Activated CD4-positive, alpha-beta T cell treated with anti-CD3 and anti-CD28 coated beads, Interleukin-2, amount 10 ng/mL, durations not matched to agents 24 days and 14 days (primary cell): ENCODE data around the gene TRIO. TPM values are rescaled to one million over a fixed set of nuclear protein-coding genes. Genes with fewer than 3 reads are reported as not detected.

Experiments
- DNase-seq: peaks from one replicate; pipeline ENCODE4 v3.0.0; 2022
- H3K27ac Mint-ChIP-seq: one replicate; pipeline ENCODE4 v1.8.0; 2022; ENCODE audit warnings: mild to moderate bottlenecking, mixed read lengths
- H3K27me3 Mint-ChIP-seq: one replicate; pipeline ENCODE4 v1.8.0; 2022; ENCODE audit warnings: mixed read lengths
- H3K36me3 Mint-ChIP-seq: one replicate; pipeline ENCODE4 v1.8.0; 2022; ENCODE audit warnings: low read depth, mild to moderate bottlenecking, mixed read lengths
- H3K4me1 Mint-ChIP-seq: one replicate; pipeline ENCODE4 v1.8.0; 2021; ENCODE audit warnings: mixed read lengths
- H3K4me3 Mint-ChIP-seq: one replicate; pipeline ENCODE4 v1.8.0; 2022; ENCODE audit warnings: mild to moderate bottlenecking, moderate library complexity, mixed read lengths
- H3K9me3 Mint-ChIP-seq: one replicate; pipeline ENCODE4 v1.8.0; 2021; ENCODE audit warnings: mixed read lengths
- intact Hi-C: fragments of 100-400 bp; cut with micrococcal nuclease; formaldehyde crosslinking; loops from one replicate; pipeline ENCODE4 v1.15.1; 2023
- total RNA-seq: library from RNA; stranded (reverse); gene quantifications from 2 replicates; pipeline ENCODE4 v1.2.3, GENCODE V29; 2022

The TRIO gene
- total RNA-seq, 1 donor from 2014 or later: 14.0 TPM

DNA sequence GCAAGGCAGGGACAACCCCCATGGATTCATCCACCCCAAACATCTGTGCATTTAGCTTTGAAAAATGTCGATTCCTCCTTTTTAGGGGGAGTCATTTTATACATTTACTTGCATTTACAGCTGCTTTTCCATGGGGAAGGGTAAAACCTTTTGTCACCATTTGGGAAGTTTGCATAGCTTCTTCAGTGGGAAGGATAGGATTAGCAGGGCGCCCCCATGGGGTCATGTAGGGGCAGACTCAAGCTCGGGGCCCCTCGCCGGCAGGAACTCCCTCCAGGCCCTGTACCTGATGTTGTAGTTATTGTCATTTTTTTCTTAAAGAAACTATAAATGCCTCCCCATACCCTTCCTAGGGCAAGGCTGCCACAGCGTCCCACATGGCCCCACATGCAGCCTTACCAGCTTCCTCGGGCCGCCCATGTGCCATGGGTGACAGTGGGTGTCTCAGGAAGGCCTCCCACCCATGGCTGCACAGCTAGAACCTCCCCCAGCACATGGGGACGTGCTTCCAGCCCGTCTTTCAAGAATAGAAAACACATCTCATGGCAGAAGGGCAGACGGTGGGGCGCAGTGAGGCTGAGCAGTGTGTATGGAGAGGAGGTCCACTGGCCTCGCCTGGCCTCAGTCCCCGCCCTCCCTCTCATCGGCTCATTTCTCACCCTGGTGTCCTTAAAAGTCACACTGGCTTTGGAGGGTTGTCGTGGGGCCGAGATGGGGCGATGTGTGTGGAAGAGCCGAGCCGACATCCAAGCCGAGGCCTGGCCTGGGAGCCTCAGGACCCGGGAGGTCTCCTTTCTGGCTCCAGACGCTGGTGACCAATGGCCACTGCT, 362.4 kb downstream of the TRIO start:
- intact Hi-C loops: no loop called here
- Mint-ChIP-seq H3K36me3 (no peaks in the 10 kb centered on the region), H3K4me1 (no peaks in the 10 kb centered on the region), H3K27ac (no peak overlapping the region), H3K9me3 (no peaks in the 10 kb centered on the region), H3K4me3 (no peak overlapping the region), H3K27me3 (no peaks in the 10 kb centered on the region)
- DNase-seq: no peak

DNA sequence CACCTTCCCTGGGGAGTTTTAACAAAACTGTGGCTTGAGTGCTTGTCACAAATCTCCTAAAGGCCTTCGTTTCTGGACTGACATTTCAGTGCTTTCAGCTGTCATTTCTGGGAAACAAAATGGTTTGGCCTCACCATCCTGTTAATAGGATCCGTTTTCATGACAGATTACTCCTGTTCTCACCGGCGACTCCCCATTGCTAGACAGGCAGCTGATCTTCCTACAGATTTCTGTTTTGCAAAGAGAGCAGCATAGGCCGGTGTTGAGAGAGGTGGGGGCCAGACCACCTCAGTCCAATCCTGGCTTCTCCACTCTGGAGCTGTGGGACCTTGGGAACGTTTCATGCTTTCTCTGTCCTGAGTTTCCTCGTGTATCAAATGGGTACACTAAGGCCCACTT, 363.0 kb downstream of the TRIO start:
- H3K4me1 Mint-ChIP-seq: no peaks in the 10 kb centered on the region
- DNase-seq: no peak
- H3K4me3 Mint-ChIP-seq: no peak overlapping the region
- intact Hi-C loops: no loop called here
- H3K27ac Mint-ChIP-seq: no peak overlapping the region
- no peaks in the 10 kb centered on the region for H3K36me3 Mint-ChIP-seq
- H3K9me3 Mint-ChIP-seq: no peaks in the 10 kb centered on the region
- no peaks in the 10 kb centered on the region for H3K27me3 Mint-ChIP-seq

DNA sequence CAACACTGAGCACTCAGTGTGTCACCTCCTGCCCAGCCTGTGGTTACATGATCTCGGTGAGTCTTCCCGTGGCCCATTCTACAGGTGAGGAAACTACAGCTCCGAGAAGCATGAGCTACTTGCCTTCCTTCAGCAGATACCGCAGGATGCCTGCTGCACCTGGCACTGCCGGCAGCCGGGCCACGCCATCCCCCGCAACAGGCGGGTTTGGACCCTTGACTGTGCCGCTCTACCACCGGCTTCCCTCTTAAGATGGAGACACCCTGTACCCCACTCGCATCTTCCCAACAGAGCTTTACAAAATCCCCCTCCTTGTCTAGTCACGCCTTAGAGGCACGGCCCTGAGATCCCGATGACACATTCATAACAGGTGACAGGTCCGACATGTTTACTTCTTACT, 363.5 kb downstream of the TRIO start:
- Mint-ChIP-seq H3K4me3 (no peak overlapping the region), H3K4me1 (no peaks in the 10 kb centered on the region), H3K27me3 (no peaks in the 10 kb centered on the region), H3K9me3 (no peaks in the 10 kb centered on the region), H3K36me3 (no peaks in the 10 kb centered on the region), H3K27ac (no peak overlapping the region)
- no peak for DNase-seq
- intact Hi-C loops: no loop called here

DNA sequence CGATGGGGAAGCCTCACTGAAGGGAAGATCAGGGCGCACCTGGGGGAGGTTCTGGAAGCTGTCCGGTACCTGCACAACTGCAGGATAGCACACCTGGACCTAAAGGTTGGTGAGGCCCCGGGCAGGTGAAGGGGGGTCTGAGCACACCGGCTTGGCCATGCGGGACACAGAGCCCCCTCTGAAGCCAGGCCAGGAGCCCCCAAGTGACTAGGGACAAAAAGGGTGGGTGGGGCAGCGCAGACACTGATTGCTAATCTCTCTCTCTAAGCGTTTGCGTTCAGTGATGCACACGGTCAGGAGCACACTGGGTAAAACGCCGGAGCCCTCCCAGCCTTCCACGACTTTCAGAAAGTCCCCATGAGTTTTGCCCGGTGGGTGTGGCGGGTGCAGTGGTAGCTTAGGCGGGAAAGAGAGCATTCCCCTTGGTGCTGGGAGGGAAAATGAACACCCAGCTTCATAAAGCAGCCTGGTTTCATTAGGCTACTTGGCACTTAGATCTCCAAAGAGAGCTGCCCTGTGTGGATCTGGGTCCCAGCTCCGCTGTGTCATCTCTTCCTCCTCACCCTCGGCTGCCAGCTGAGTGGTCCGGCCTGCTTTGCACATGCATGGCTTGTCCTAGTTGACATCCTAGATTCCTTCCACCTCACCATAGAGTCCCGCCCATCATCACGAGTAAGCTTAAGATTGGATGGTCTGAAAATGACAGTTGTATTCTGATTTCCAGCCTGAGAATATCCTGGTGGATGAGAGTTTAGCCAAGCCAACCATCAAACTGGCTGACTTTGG, 364.2 kb downstream of the TRIO start:
- H3K27me3 Mint-ChIP-seq: no peaks in the 10 kb centered on the region
- no peaks in the 10 kb centered on the region for H3K36me3 Mint-ChIP-seq
- H3K27ac Mint-ChIP-seq: no peak overlapping the region
- DNase-seq: no peak
- H3K4me1 Mint-ChIP-seq: no peaks in the 10 kb centered on the region
- no peaks in the 10 kb centered on the region for H3K9me3 Mint-ChIP-seq
- no peak overlapping the region for H3K4me3 Mint-ChIP-seq
- intact Hi-C loops: no loop called here

DNA sequence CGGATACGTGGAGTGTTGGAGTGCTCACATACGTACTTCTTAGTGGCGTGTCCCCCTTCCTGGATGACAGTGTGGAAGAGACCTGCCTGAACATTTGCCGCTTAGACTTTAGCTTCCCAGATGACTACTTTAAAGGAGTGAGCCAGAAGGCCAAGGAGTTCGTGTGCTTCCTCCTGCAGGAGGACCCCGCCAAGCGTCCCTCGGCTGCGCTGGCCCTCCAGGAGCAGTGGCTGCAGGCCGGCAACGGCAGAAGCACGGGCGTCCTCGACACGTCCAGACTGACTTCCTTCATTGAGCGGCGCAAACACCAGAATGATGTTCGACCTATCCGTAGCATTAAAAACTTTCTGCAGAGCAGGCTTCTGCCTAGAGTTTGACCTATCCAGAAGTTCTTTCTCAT, 364.9 kb downstream of the TRIO start:
- H3K4me1 Mint-ChIP-seq: no peaks in the 10 kb centered on the region

DNA sequence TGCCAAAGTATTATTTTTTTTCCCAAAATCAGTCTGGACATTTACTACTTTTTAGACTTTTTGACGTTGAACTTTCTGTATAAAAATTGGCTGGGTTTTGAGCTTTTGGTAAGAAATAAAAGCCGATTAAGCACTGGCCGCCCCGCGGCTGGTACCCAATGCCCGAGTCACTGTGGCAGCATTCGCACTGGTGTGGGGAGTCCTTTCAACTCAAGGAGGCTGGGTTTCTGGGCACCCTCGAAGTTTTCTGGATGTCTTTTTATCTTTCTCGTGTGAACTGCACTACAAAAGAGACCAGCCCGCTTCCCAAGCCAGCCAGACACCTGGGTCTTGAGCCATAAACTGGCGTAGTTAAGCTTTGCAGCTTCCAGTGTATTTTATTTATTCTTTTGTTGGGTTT, 366.4 kb downstream of the TRIO start:
- Mint-ChIP-seq H3K9me3 (no peaks in the 10 kb centered on the region), H3K36me3 (no peaks in the 10 kb centered on the region), H3K27me3 (peaks cover 2% of the 10 kb centered on the region), H3K4me3 (no peak overlapping the region), H3K27ac (no peak overlapping the region), H3K4me1 (no peaks in the 10 kb centered on the region)
- intact Hi-C loops: no loop called here
- no peak for DNase-seq

More for the DNA sequence above, 364.9 kb downstream of the TRIO start:
- H3K9me3 Mint-ChIP-seq: no peaks in the 10 kb centered on the region
- DNase-seq: no peak
- peaks cover 2% of the 10 kb centered on the region for H3K27me3 Mint-ChIP-seq
- H3K36me3 Mint-ChIP-seq: no peaks in the 10 kb centered on the region
- no peak overlapping the region for H3K4me3 Mint-ChIP-seq
- intact Hi-C loops: no loop called here
- no peak overlapping the region for H3K27ac Mint-ChIP-seq

DNA sequence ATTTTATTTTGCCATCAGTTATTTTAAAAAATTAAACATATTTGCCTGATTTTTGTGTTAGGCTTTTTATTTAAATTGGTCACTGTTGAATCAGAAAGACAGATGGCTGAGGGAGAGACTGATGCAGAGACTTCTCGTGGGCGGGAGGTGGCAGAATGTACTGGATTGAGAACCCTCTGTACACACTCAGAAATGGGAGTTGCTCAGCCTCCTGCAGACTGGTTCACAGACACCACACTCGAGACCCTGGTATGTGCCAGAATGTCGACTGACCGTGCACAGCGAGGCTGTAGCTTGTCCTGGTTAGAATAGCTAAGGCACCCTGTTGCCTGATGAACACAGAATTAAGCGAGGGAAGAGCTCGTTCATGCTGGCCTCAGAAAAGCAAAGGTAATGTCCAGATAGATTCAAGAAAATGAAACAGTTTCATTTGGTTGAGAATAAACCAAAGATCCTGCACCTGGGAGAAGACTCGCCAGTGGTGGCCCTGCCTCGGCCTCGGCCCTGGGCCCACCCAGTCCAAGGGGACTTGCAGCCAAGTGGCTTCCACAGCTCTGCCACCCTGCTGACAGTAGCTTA, 367.1 kb downstream of the TRIO start:
- no peak overlapping the region for H3K4me3 Mint-ChIP-seq
- intact Hi-C loops: no loop called here

DNA sequence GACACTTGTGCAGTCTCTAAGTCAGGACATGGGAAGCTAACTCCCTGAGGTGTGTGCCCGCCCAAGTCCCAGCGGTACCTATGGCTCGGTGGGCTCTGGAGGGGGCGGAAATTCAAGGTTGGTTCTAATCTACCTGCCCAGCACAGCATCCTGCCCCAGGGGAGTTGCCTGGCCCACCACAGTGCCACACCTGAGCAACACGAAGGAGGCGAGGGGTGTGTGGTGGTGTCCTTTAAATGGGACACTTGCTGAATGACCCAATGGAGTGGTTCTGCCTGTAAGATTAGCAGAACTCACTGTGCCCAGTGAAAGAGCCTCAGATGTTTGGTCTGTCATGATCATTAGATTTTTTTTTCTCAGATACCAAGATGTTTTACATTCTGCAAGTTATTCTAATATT, 367.7 kb downstream of the TRIO start:
- Mint-ChIP-seq H3K4me3 (no peak overlapping the region), H3K36me3 (no peaks in the 10 kb centered on the region), H3K9me3 (peaks cover 3% of the 10 kb centered on the region), H3K27me3 (peaks cover 4% of the 10 kb centered on the region), H3K27ac (no peak overlapping the region), H3K4me1 (no peaks in the 10 kb centered on the region)
- DNase-seq: no peak
- intact Hi-C loops: no loop called here

More for the DNA sequence above, 367.1 kb downstream of the TRIO start:
- Mint-ChIP-seq H3K27ac (no peak overlapping the region), H3K36me3 (no peaks in the 10 kb centered on the region), H3K27me3 (peaks cover 2% of the 10 kb centered on the region), H3K4me1 (no peaks in the 10 kb centered on the region), H3K9me3 (no peaks in the 10 kb centered on the region)
- DNase-seq: no peak

DNA sequence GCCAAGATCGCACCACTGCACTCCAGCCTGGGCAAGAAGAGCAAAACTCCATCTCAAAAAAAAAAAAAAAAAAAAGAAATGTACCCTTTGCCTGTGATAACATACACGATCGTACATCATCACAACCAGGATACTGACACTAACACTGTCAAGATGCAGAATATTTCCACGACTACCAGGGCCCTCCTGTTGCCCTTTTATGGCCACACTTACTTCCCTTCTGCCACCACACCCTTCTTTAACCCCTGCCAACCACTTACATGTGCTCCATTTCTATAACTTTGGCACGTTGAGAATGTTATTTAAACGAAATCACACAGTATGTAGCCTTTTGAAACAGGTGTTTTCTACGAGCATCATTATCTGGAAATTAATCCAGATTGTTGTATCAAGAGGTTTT, 369.4 kb downstream of the TRIO start:
- intact Hi-C loops: no loop called here
- peaks cover 4% of the 10 kb centered on the region for H3K27me3 Mint-ChIP-seq
- no peak for DNase-seq
- H3K9me3 Mint-ChIP-seq: peaks cover 4% of the 10 kb centered on the region
- no peaks in the 10 kb centered on the region for H3K4me1 Mint-ChIP-seq
- no peak overlapping the region for H3K27ac Mint-ChIP-seq
- no peak overlapping the region for H3K4me3 Mint-ChIP-seq
- H3K36me3 Mint-ChIP-seq: no peaks in the 10 kb centered on the region

DNA sequence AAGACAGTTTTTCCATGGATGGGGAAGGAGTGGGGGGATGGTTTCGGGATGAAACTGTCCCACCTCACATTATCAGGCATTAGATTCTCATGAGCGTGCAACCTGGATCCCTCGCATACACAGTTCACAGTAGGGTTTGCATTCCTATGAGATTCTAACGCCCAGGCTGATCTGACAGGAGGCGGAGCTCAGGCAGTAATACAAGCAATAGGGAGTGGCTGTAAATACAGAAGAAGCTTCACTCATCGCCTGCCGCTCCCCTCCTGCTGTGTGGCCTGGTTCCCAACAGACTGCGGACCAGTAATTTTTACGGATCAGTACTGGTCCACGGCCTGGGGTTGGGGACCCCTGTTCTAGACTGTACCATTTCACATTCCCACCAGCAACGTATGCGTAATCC, 370.1 kb downstream of the TRIO start:
- DNase-seq: no peak
- Mint-ChIP-seq H3K9me3 (peaks cover 4% of the 10 kb centered on the region), H3K4me3 (no peak overlapping the region), H3K4me1 (no peaks in the 10 kb centered on the region), H3K27ac (no peak overlapping the region), H3K36me3 (no peaks in the 10 kb centered on the region), H3K27me3 (peaks cover 4% of the 10 kb centered on the region)
- intact Hi-C loops: no loop called here

DNA sequence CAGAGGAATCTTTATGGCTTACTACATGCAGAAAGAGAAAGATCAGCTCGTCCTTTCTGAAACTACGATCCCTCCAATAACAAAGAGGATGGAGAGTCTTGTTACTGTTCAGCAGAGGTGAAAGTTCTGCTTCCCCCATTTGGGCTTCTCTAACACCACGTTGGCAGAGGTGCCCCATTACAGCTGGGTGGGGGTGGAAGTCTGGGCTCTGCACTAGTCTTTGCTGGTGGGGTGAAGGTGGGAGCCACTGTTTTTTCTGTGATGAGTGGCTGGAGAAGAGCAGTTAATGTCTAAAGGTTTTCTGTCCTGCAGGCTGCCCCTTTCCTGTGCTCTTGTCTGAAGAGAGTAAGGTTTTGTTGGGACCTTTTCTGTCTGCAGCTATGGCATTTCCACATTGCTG, 373.8 kb downstream of the TRIO start:
- no peak overlapping the region for H3K27ac Mint-ChIP-seq
- intact Hi-C loops: no loop called here
- H3K4me3 Mint-ChIP-seq: no peak overlapping the region
- no peaks in the 10 kb centered on the region for H3K36me3 Mint-ChIP-seq
- H3K4me1 Mint-ChIP-seq: no peaks in the 10 kb centered on the region
- peaks cover 4% of the 10 kb centered on the region for H3K27me3 Mint-ChIP-seq
- DNase-seq: no peak
- H3K9me3 Mint-ChIP-seq: peaks cover 4% of the 10 kb centered on the region

DNA sequence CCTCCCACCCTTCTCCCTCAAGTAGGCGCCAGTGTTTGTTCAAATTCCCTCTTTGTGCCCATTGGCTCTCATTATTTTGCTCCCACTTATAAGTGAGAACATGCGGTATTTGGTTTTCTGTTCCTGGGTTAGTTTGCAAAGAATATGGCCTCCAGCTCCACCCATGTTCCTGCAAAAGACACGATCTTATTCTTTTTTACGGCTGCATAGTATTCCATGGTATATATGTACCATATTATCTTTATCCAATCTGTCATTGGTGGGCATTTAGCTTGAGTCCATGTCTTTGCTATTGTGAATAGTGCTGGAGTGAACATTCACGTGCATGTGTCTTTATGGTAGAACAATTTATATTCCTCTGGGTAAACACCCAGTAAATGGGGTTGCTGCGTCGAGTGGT, 375.5 kb downstream of the TRIO start:
- Mint-ChIP-seq H3K27ac (no peak overlapping the region), H3K36me3 (no peaks in the 10 kb centered on the region), H3K9me3 (peaks cover 4% of the 10 kb centered on the region), H3K27me3 (peaks cover 2% of the 10 kb centered on the region), H3K4me3 (no peak overlapping the region), H3K4me1 (no peaks in the 10 kb centered on the region)
- intact Hi-C loops: no loop called here
- DNase-seq: no peak

DNA sequence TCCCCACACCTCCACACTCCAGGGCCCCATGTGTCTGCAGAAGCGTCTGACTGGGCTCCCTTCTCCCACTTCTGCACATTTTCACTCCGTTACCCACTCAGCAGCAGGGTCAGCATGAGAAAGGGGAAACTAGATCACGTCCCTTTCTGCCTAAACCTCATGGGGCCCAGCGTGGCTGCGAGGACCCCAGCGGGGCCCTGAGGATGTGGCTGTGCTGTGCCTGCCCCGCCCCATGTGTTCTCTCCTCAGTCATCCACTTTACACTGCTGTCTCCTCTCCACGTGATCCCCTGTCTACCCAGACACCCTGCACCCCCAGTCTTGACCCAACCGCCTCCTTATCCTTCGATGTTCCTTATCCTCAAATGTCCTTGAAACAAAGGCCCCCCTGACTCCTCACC, 378.6 kb downstream of the TRIO start:
- H3K9me3 Mint-ChIP-seq: no peaks in the 10 kb centered on the region
- no peaks in the 10 kb centered on the region for H3K27me3 Mint-ChIP-seq
- no peaks in the 10 kb centered on the region for H3K36me3 Mint-ChIP-seq
- DNase-seq: no peak
- H3K4me3 Mint-ChIP-seq: no peak overlapping the region
- H3K27ac Mint-ChIP-seq: no peak overlapping the region
- H3K4me1 Mint-ChIP-seq: no peaks in the 10 kb centered on the region
- intact Hi-C loops: no loop called here

DNA sequence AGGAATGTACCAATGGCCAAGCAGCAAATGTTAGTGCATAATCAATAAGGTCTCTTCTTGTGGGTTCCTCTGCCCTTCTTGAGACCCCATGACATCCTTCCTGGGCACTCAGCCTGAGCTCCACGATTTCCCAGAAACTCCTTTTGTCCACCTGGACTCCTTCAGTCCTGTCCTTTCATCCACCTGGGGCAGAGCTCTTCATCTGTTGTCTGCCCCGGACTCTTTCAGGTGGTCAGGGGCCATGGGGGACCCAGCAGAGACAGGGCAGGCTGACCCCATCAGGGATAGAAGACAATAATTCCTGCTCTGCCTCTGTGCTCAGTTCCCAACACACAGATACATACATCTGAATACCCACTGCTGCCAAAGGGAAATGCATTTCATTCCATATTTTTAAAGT, 379.6 kb downstream of the TRIO start:
- H3K9me3 Mint-ChIP-seq: no peaks in the 10 kb centered on the region
- no peaks in the 10 kb centered on the region for H3K27me3 Mint-ChIP-seq
- no peak for DNase-seq
- H3K4me1 Mint-ChIP-seq: no peaks in the 10 kb centered on the region
- no peak overlapping the region for H3K4me3 Mint-ChIP-seq
- no peak overlapping the region for H3K27ac Mint-ChIP-seq
- H3K36me3 Mint-ChIP-seq: no peaks in the 10 kb centered on the region
- intact Hi-C loops: no loop called here
